ENCODE data around the gene AIFM2. TPM values are rescaled to one million over a fixed set of nuclear protein-coding genes. Genes with fewer than 3 reads are reported as not detected.

AIFM2 gene
- total and polyA plus RNA-seq, 2 of the 13 experiments (the other 11 are each of a cell fraction or from before 2014, with no cell fraction given): 20.3 to 29.5 TPM

GRCh38 chr10:70130878-70131559, 1.6 kb downstream of the AIFM2 start (continued):
- TF ChIP-seq MBD4 (IDR thresholded peaks at IDR 0.05; ENCODE audit: borderline replicate concordance, low read length): 0 out of 2 replicates have a peak, but pooled peaks have one; percentile 34
- no peak for TF ChIP-seq SNAPC5 (CRISPR knock-in tag; IDR thresholded peaks at IDR 0.05; ENCODE audit: borderline replicate concordance)
- peak; percentile 56; the same call in 1 of the 2 replicates for TF ChIP-seq YEATS4 (CRISPR knock-in tag; IDR thresholded peaks at IDR 0.05; ENCODE audit: borderline replicate concordance)
- no peak for TF ChIP-seq PHF8 (CRISPR knock-in tag; IDR thresholded peaks at IDR 0.05)
- no peak for TF ChIP-seq ZNF143 (CRISPR knock-in tag; IDR thresholded peaks at IDR 0.05)
- TF ChIP-seq ZNF20 (CRISPR knock-in tag; IDR thresholded peaks at IDR 0.05): no peak
- TF ChIP-seq SKIL (CRISPR knock-in tag; IDR thresholded peaks at IDR 0.05; ENCODE audit: borderline replicate concordance): no peak
- no peak for TF ChIP-seq ELF4 (CRISPR knock-in tag; IDR thresholded peaks at IDR 0.05; ENCODE audit: borderline replicate concordance)
- TF ChIP-seq ZNF563 (CRISPR knock-in tag; IDR thresholded peaks at IDR 0.05): no peak
- TF ChIP-seq IKZF4 (CRISPR knock-in tag; IDR thresholded peaks at IDR 0.05; ENCODE audit: borderline replicate concordance, low read depth, not compliant biosample characterization): no peak
- no peak for TF ChIP-seq SOX6 (IDR thresholded peaks at IDR 0.05)
- TF ChIP-seq SOX6 (CRISPR knock-in tag; IDR thresholded peaks at IDR 0.05): peak; percentile 61; the same call in 1 of the 2 replicates
- no peak for TF ChIP-seq NFE2L2 (IDR thresholded peaks at IDR 0.05; ENCODE audit: low read length)
- 0 out of 2 replicates have a peak, but pooled peaks have one; percentile 18 for TF ChIP-seq ZNF792 (CRISPR knock-in tag; IDR thresholded peaks at IDR 0.05)
- TF ChIP-seq ZBTB40 (IDR thresholded peaks at IDR 0.05): no peak
- no peak for TF ChIP-seq ZBTB40 (CRISPR knock-in tag; IDR thresholded peaks at IDR 0.05)
- no peak for TF ChIP-seq ATF6 (CRISPR knock-in tag; conservative IDR thresholded peaks at IDR 0.05)

Data from HepG2 (cell line).